Activated CD4-positive, alpha-beta T cell treated with anti-CD3 and anti-CD28 coated beads for 36 hours (primary cell): ENCODE results near the gene CTXN1. TPM values are rescaled to one million over a fixed set of nuclear protein-coding genes. Genes with fewer than 3 reads are reported as not detected.
A peak's percentile ranks its signal among the peaks of the same experiment; 100 is the strongest.
"Not testable (repeated sequence)": the region's sequence is repeated elsewhere in the genome, so short reads cannot be mapped to it uniquely, and the experiment has no call there.

ENCODE experiments used
- ATAC-seq: fragments of 200-7000 bp; cut with Tn5 transposase; one replicate; pipeline ENCODE4 v1.10.0; 2021; ENCODE audit warnings: mild to moderate bottlenecking, moderate library complexity
- CTCF ChIA-PET: fragments of 350-600 bp; sonication (Branson Sonifier 250); formaldehyde crosslinking; loops from one replicate; lab custom pipeline; 2021; ENCODE audit warnings: antibody characterized with exemption; lab: Charles Lee
- POLR2A ChIA-PET: fragments of 350-600 bp; sonication (Branson Sonifier 250); formaldehyde crosslinking; loops from one replicate; lab custom pipeline; 2021; ENCODE audit warnings: antibody characterized with exemption, inconsistent platforms; lab: Charles Lee
- DNase-seq: peaks from one replicate; pipeline ENCODE4 v3.0.0-alpha.2; 2020
- H3K27ac Mint-ChIP-seq: one replicate; pipeline ENCODE4 v1.8.0; 2021; ENCODE audit warnings: mixed read lengths
- H3K27me3 Mint-ChIP-seq: one replicate; pipeline ENCODE4 v1.8.0; 2021; ENCODE audit warnings: mixed read lengths
- H3K36me3 Mint-ChIP-seq: one replicate; pipeline ENCODE4 v1.8.0; 2021; ENCODE audit warnings: low read depth, mixed read lengths
- H3K4me1 Mint-ChIP-seq: one replicate; pipeline ENCODE4 v1.8.0; 2021; ENCODE audit warnings: mixed read lengths
- H3K4me3 Mint-ChIP-seq: one replicate; pipeline ENCODE4 v1.8.0; 2021; ENCODE audit warnings: mild to moderate bottlenecking, moderate library complexity, mixed read lengths
- H3K9me3 Mint-ChIP-seq: one replicate; pipeline ENCODE4 v1.8.0; 2021; ENCODE audit warnings: low read depth, mixed read lengths
- intact Hi-C, 2 experiments: fragments of 100-400 bp; cut with DNase I in 1 of 2; cut with micrococcal nuclease in 1 of 2; formaldehyde crosslinking; loops; one replicate each; pipeline versions ENCODE4 v1.14.2 to v1.15.1; 2022 to 2024; cut with DNase I, micrococcal nuclease
- total RNA-seq, 2 experiments: library from RNA; stranded (reverse); gene quantifications; one replicate each; pipeline ENCODE4 v1.2.3, GENCODE V29; 2021

CTXN1 gene
- total RNA-seq, 2 experiments from 2014 or later: 0.47 to 0.82 TPM

- H3K36me3 Mint-ChIP-seq, H3K9me3 Mint-ChIP-seq, DNase-seq, ATAC-seq, intact Hi-C loops, H3K27ac Mint-ChIP-seq: not testable (repeated sequence)
- ChIA-PET CTCF (interaction anchor here (0.5 to 4.4 kb wide), 7 partner anchors 9 to 847 kb away, joined by 3 to 32 read pairs (median 3); partner anchors contain the start of gene TIMM44), POLR2A (interaction anchor here (0.5 kb wide), 1 partner anchor 12 kb away, joined by 4 read pairs; no protein-coding TSS in a partner anchor)
- H3K4me1 Mint-ChIP-seq: peaks cover 32% of the 10 kb centered on the region
- peaks cover 21% of the 10 kb centered on the region for H3K27me3 Mint-ChIP-seq
- peak overlapping the region; percentile 47 for H3K4me3 Mint-ChIP-seq
Measured at GRCh38 chr19:7918062-7918614, 7.8 kb downstream of the CTXN1 start.

- peak; percentile 23 for ATAC-seq
- CTCF ChIA-PET: interaction anchor here (0.5 to 4.4 kb wide), 11 partner anchors 9 to 847 kb away, joined by 3 to 32 read pairs (median 4); partner anchors contain the start of gene TIMM44
- DNase-seq: peak; percentile 79
- Mint-ChIP-seq H3K27ac (peak overlapping the region; percentile 31), H3K27me3 (peaks cover 21% of the 10 kb centered on the region), H3K9me3 (no peaks in the 10 kb centered on the region), H3K36me3 (peaks cover 5% of the 10 kb centered on the region), H3K4me3 (peak overlapping the region; percentile 66), H3K4me1 (peaks cover 32% of the 10 kb centered on the region)
- intact Hi-C loops: no loop called here
- POLR2A ChIA-PET: interaction anchor here (0.6 kb wide), 1 partner anchor 215 kb away, joined by 3 read pairs; no protein-coding TSS in a partner anchor
Measured at GRCh38 chr19:7917267-7918061, 8.5 kb downstream of the CTXN1 start.

DNA sequence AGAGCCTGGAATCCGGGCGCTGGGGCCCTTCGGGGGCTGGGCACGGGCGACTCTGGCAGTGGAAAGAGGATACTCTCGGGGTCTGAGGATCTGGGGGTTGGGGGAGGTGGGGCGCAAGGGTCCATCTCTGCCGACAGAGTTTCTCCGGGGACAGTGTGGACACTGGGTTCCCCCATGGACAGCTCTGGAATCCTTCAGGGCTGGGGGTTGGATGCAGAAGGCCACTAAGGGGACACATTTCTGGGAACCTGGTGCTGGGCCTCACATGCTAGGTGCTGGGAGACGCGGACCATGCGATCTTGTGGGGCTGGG, 9.0 kb downstream of the CTXN1 start:
- ChIA-PET CTCF (interaction anchor here (0.9 to 2.1 kb wide), 7 partner anchors 27 to 445 kb away, joined by 3 to 6 read pairs (median 4); partner anchors contain the start of gene TIMM44), POLR2A (interaction anchor here (0.7 kb wide), 1 partner anchor 597 kb away, joined by 3 read pairs; the partner anchor contains the start of gene ZNF414)
- H3K4me3 Mint-ChIP-seq: peak overlapping the region; percentile 66
- H3K36me3 Mint-ChIP-seq: peaks cover 6% of the 10 kb centered on the region
- intact Hi-C loops: loop anchor here in 1 of 2 experiments (1.0 kb wide), 1 partner anchor 13 kb away; no protein-coding TSS in a partner anchor
- H3K27me3 Mint-ChIP-seq: peaks cover 21% of the 10 kb centered on the region
- H3K4me1 Mint-ChIP-seq: peaks cover 29% of the 10 kb centered on the region
- H3K27ac Mint-ChIP-seq: peak overlapping the region; percentile 31
- DNase-seq (no peak), ATAC-seq (no peak)
- H3K9me3 Mint-ChIP-seq: no peaks in the 10 kb centered on the region

GRCh38 chr19:7916103-7916954, 9.6 kb downstream of the CTXN1 start:
- H3K36me3 Mint-ChIP-seq: peaks cover 8% of the 10 kb centered on the region
- H3K4me3 Mint-ChIP-seq: peak overlapping the region; percentile 66
- ATAC-seq: peak; percentile 20
- no peak overlapping the region for H3K27ac Mint-ChIP-seq
- peaks cover 27% of the 10 kb centered on the region for H3K4me1 Mint-ChIP-seq
- peak; percentile 86 for DNase-seq
- H3K27me3 Mint-ChIP-seq: peaks cover 21% of the 10 kb centered on the region
- POLR2A ChIA-PET: interaction anchor here (0.7 to 1.5 kb wide), 3 partner anchors 13 to 597 kb away, joined by 3 to 5 read pairs (median 4); partner anchors contain the start of genes MAP2K7 and ZNF414
- CTCF ChIA-PET: interaction anchor here (0.9 to 1.8 kb wide), 5 partner anchors 13 to 446 kb away, joined by 3 to 6 read pairs (median 4); partner anchors contain the start of gene MAP2K7
- no peaks in the 10 kb centered on the region for H3K9me3 Mint-ChIP-seq
- intact Hi-C loops: loop anchor here in 1 of 2 experiments (1.0 kb wide), 1 partner anchor 12 kb away; no protein-coding TSS in a partner anchor

DNA sequence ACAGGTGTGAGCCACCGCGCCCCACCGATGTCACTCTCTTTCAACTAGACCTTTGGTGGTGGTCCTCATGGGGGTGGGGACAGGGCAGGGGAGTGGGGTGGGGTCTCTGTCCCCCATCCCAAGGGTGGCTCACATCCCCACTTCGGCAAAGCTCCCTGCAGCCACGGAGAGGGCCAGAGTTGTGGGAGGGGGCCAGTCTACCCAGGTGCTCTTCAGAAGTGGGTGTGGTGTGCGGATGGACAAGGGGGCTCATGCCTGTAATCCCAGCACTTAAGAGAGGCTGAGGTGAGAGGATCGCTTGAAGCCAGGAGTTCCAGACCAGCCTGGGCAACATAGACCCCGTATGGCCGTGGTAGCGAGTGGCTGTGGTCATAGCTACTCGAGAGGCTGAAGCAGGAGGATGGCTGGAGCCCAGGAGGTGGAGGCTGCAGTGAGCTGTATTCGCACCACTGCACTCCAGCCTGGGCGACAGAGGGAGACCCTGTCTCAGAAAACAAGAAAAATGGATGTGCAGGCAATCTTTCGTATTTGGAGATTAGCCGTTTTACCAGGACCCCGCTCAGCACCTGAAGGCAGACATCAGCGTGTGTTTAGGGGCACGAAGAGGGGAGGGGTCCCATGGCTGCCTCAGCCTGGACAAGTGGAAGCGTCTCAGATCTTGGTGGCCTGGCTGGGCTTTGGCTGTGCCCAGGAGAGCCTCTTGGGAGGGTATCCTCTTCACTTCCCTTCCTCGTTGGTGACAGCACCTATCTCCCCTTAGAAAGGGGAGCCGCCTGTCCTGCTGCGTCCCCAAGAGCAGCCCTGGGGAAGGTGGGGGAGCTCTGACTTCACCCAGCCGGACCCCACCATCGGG, 10.5 kb downstream of the CTXN1 start:
- peaks cover 24% of the 10 kb centered on the region for H3K4me1 Mint-ChIP-seq
- intact Hi-C loops: loop anchor here in 1 of 2 experiments (1.0 kb wide), 1 partner anchor 11 kb away; no protein-coding TSS in a partner anchor
- H3K27ac Mint-ChIP-seq: no peak overlapping the region
- ATAC-seq: no peak
- no peaks in the 10 kb centered on the region for H3K9me3 Mint-ChIP-seq
- peak overlapping the region; percentile 41 for H3K4me3 Mint-ChIP-seq
- H3K27me3 Mint-ChIP-seq: peaks cover 21% of the 10 kb centered on the region
- no peak for DNase-seq
- H3K36me3 Mint-ChIP-seq: peaks cover 14% of the 10 kb centered on the region
- CTCF ChIA-PET: interaction anchor here (1.4 to 1.8 kb wide), 2 partner anchors 12 to 46 kb away, joined by 4 to 6 read pairs; partner anchors contain the start of gene MAP2K7
- POLR2A ChIA-PET: interaction anchor here (1.2 to 1.5 kb wide), 2 partner anchors 12 to 14 kb away, joined by 4 to 5 read pairs; partner anchors contain the start of gene MAP2K7

DNA sequence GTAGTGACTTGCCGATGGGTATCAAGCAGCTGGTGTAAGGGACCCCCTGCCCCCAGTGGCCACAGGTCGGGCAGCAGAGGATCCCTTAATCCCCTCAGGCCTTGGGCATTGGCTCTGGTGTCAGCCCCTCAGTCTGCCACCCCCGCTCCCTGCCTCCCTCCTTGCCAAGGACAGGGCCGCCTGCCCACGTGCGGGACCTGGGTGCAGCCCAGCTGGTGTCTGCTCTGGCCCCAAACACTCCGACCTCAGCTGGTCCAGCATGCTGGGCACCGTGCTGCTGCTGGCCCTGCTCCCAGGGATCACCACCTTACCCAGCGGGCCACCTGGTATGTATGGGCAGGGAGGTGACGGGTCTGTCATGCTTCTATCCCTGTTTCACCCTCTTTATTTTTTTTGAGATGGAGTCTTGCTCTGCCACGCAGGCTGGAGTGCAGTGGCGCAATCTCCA, 11.3 kb downstream of the CTXN1 start, which contains the start of gene TGFBR3L:
Gene TGFBR3L (plus strand): TSS at position 233 of the 448 bp plus-strand sequence.
- Mint-ChIP-seq H3K27ac (no peak within 1 kb of the TSS), H3K9me3 (no peaks in the 10 kb centered on the region), H3K36me3 (peaks cover 14% of the 10 kb centered on the region), H3K4me1 (peaks cover 19% of the 10 kb centered on the region), H3K27me3 (peaks cover 18% of the 10 kb centered on the region), H3K4me3 (peak within 1 kb of the TSS; percentile 41)
- DNase-seq (no peak), ATAC-seq (no peak)
- intact Hi-C loops: no loop called here
- ChIA-PET POLR2A (no interaction called here), CTCF (interaction anchor here (0.5 kb wide), 1 partner anchor 249 kb away, joined by 3 read pairs; no protein-coding TSS in a partner anchor)

DNA sequence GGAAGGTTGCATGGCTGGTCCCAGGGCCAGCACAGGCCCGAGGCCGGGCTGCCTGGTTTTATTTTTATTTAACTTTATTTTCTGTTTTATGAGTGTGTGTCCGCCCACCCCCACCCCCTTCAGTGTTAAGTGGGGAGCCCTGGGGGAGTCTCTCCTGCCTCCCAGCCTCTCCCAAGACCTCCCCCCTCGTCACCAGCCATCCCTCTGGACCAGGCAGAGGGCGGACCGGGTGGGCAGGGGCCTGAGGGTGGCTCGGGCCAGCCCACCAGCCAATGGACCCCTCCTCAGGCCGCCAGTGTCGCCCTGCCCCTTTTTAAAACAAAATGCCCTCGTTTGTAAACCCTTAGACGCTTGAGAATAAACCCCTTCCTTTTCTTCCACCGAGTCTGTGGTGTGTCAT, 11.8 kb downstream of the CTXN1 start:
- no peak overlapping the region for H3K27ac Mint-ChIP-seq
- H3K9me3 Mint-ChIP-seq: no peaks in the 10 kb centered on the region
- peaks cover 16% of the 10 kb centered on the region for H3K4me1 Mint-ChIP-seq
- H3K36me3 Mint-ChIP-seq: peaks cover 14% of the 10 kb centered on the region
- no peak for ATAC-seq
- ChIA-PET CTCF (interaction anchor here (0.5 kb wide), 1 partner anchor 248 kb away, joined by 3 read pairs; no protein-coding TSS in a partner anchor), POLR2A (no interaction called here)
- intact Hi-C loops: no loop called here
- DNase-seq: no peak
- H3K27me3 Mint-ChIP-seq: peaks cover 17% of the 10 kb centered on the region
- no peak overlapping the region for H3K4me3 Mint-ChIP-seq

- ATAC-seq: no peak
- CTCF ChIA-PET: no interaction called here
- Mint-ChIP-seq H3K36me3 (peaks cover 14% of the 10 kb centered on the region), H3K27me3 (peaks cover 17% of the 10 kb centered on the region), H3K4me1 (peaks cover 16% of the 10 kb centered on the region), H3K27ac (no peak overlapping the region), H3K9me3 (no peaks in the 10 kb centered on the region), H3K4me3 (no peak overlapping the region)
- intact Hi-C loops: no loop called here
- DNase-seq: no peak
- POLR2A ChIA-PET: no interaction called here
Measured at GRCh38 chr19:7913652-7914051, 12.3 kb downstream of the CTXN1 start.

DNA sequence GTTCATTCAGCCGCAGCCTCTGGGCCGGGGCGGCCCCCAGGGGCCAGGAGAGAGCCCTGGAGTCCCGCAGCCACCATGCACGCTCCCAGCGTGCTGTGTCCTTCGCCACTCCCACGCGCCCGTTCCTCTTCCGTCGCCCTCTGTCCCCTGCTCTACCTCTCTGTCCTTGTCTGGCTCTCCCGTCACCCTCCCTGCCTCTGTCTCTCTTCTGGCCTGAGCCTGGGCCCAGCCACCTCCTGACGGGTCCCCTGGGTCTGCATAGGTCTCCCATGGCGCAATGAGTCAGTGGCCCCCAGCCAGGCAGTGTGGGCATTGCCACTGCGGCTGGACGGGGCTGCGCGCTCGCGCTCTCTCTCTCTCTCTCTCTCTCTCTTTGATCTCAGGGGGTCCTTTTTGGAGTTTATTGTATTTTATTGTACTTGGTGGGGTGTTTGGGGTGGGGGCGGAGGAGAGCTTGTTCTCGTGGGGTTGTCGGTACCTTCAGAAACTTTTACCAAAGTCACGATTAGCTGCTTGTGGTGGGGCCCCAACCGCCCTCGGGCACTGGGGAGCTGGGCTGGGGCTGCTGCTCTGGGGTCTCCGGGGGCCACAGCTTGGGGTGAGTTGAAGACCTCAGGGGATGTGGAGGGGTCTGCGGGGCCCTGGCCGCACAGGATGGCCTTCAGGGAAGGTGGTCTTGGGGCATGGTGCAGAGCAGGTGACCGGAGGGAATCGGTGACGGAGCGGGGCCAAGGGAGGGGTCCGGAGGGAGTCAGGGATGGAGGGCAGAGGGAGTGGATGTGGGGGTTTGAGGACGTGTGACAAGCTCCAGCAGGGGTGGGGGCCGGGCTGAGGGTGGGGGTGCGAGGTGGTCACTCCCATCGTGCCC, 13.0 kb downstream of the CTXN1 start:
- ATAC-seq: no peak
- Mint-ChIP-seq H3K36me3 (peaks cover 14% of the 10 kb centered on the region), H3K27me3 (peaks cover 12% of the 10 kb centered on the region), H3K4me3 (no peak overlapping the region), H3K4me1 (peaks cover 14% of the 10 kb centered on the region), H3K9me3 (no peaks in the 10 kb centered on the region), H3K27ac (no peak overlapping the region)
- DNase-seq: no peak
- POLR2A ChIA-PET: no interaction called here
- CTCF ChIA-PET: interaction anchor here (0.6 kb wide), 1 partner anchor 12 kb away, joined by 3 read pairs; no protein-coding TSS in a partner anchor
- intact Hi-C loops: no loop called here
